NCI-H510A treated with DMSO at 0.1 percent for 48 hours (cell line): Measurements from ENCODE around the gene SLC23A1.

Experiments
- DNase-seq: peaks from one replicate; lab custom pipeline; 2025; lab: John Stamatoyannopoulos, UW

SLC23A1 gene

GRCh38 chr5:139406963-139407362 is 23.9 kb upstream of the SLC23A1 start:
- no peak for DNase-seq

- DNase-seq: no peak
Measured at GRCh38 chr5:139404484-139404840, 21.4 kb upstream of the SLC23A1 start.

- DNase-seq: peak; percentile 87
Measured at GRCh38 chr5:139403787-139404483, 20.8 kb upstream of the SLC23A1 start, which contains the start of gene SPATA24. SPATA24 (minus strand) TSS chr5:139404089; CDS start chr5:139404060, 29 bp downstream.

- DNase-seq: no peak
Measured at GRCh38 chr5:139403418-139403786, 20.3 kb upstream of the SLC23A1 start.

- no peak for DNase-seq
Measured at GRCh38 chr5:139402561-139403158, 19.6 kb upstream of the SLC23A1 start.

GRCh38 chr5:139401546-139401945 is 18.4 kb upstream of the SLC23A1 start:
- DNase-seq: no peak

GRCh38 chr5:139399501-139400121 is 16.5 kb upstream of the SLC23A1 start:
- DNase-seq: no peak

- DNase-seq: no peak
Measured at GRCh38 chr5:139397921-139398320, 14.8 kb upstream of the SLC23A1 start.

GRCh38 chr5:139396691-139397090 is 13.6 kb upstream of the SLC23A1 start:
- no peak for DNase-seq

GRCh38 chr5:139395844-139396640 is 12.9 kb upstream of the SLC23A1 start:
- DNase-seq: no peak

- DNase-seq: no peak
Measured at GRCh38 chr5:139394654-139395566, 11.8 kb upstream of the SLC23A1 start, which contains the start of gene PROB1. PROB1 (minus strand) TSS chr5:139395104; CDS start chr5:139395081, 23 bp downstream.

GRCh38 chr5:139394123-139394653 is 11.1 kb upstream of the SLC23A1 start:
- no peak for DNase-seq

- no peak for DNase-seq
Measured at GRCh38 chr5:139393497-139394122, 10.5 kb upstream of the SLC23A1 start.

GRCh38 chr5:139392678-139393496 is 9.8 kb upstream of the SLC23A1 start:
- DNase-seq: peak; percentile 56

GRCh38 chr5:139392324-139392677 is 9.2 kb upstream of the SLC23A1 start:
- peak; percentile 36 for DNase-seq

GRCh38 chr5:139391570-139392323 is 8.7 kb upstream of the SLC23A1 start:
- peak; percentile 5 for DNase-seq

GRCh38 chr5:139390639-139391569 is 7.8 kb upstream of the SLC23A1 start:
- DNase-seq: no peak
